Heart left ventricle (tissue), 13 donors: Measurements from ENCODE around the gene C4B.

Experiments
- CTCF ChIP-seq, 12 donors: fragments of 200-600 bp; sonication (generic) in 4 of 12; IDR thresholded peaks; one replicate each; pipeline versions ENCODE4 v1.5.0 to v1.8.0; 2018 to 2022; ENCODE audit warnings: antibody characterized with exemption in 12 of 12, mild to moderate bottlenecking in 5 of 12
- POLR2A ChIP-seq, 2 donors: fragments of 450-650 bp; IDR thresholded peaks; one replicate each; pipeline ENCODE4 v1.6.1; 2017; ENCODE audit warnings: antibody characterized with exemption in 2 of 2, mild to moderate bottlenecking in 2 of 2, moderate library complexity in 2 of 2
- donor health status: ischemic (EF 13 %, LVEDD 7.1; RV severe dilation, severe dysfunction).
- donor health status: DM: no; HTN: yes; CAD: no.
- donor health status: DM: no; HTN: no; CAD: no.
- donor health status: ischemic (EF 25% LVEDD 6.9; RV normal size, moderate dysfunction).
- donor health status: ischemic (EF 25% LVEDD 5.7; RV mildly dilated, moderate dysfunction).
- donor health status: ischemic (EF 35%, LVEDD 5.7; RV mildly dilated, moderate dysfunction).
- donor health status: nonischemic (EF 11% LVEDD 7.7; RV severe dilation, severe dysfunction).
- donor health status: DM: yes; HTN: yes; CAD: no.
- donor health status: PGD.
- donor health status: ischemic (EF 29% LVEDD 5.4; RV normal size, mild dysfunction).
- donor health status: nonischemic (EF 23%, LVEDD 6.1; RV moderate dilation, normal function).

DNA sequence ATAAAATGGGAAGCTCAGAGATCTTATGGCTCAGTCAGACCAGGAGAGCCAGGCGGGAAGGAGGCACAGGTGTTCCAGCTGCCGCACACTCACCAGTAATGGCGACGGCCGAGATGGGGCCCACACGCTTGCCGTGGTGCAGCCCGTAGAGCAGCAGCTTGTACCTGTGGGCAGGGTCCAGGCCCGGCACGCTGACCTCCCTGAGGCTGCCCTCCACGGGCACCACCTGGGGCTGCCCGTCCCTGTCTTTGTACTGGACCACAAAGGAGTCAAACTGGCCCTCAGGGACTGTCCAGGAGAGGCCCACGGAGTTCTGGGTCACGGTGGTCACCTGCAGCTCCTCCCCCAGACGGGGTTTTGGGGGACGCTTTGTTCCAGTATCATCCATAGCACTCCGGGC lies 54.9 kb downstream of the C4B start:
- TF ChIP-seq CTCF (IDR thresholded peaks at IDR 0.05): no peak
- no peak for TF ChIP-seq POLR2A (IDR thresholded peaks at IDR 0.05)
